NOMO-1 treated with DMSO at 0.1 percent for 48 hours (cell line): ENCODE results near the gene DYSF.

ENCODE experiments used
- DNase-seq: peaks from one replicate; lab custom pipeline; 2025; ENCODE audit not compliant: unreplicated experiment; lab: John Stamatoyannopoulos, UW

DYSF gene

GRCh38 chr2:71564790-71565189, 111.4 kb downstream of the DYSF start:
- no peak for DNase-seq

- DNase-seq, result no peak
These were observed 113.0 kb downstream of the DYSF start for GRCh38 chr2:71566372-71566771.

- DNase-seq, result no peak
These were observed 114.3 kb downstream of the DYSF start for GRCh38 chr2:71567625-71568024.

DNA sequence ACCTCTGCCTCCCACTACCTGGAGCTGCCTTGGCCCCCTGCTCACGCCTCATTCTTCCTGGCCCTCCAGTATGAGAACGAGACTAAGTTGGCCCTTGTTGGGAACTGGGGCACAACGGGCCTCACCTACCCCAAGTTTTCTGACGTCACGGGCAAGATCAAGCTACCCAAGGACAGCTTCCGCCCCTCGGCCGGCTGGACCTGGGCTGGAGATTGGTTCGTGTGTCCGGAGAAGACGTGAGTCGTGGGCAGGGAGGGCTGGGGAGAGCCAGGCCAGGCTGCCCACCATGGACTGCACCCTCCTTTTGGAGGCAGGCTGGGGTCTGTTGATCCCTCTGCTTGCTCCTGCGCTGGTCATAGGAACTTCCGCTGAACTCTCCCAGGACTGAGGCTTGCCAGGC, 114.7 kb downstream of the DYSF start:
- DNase-seq, result no peak

DNA sequence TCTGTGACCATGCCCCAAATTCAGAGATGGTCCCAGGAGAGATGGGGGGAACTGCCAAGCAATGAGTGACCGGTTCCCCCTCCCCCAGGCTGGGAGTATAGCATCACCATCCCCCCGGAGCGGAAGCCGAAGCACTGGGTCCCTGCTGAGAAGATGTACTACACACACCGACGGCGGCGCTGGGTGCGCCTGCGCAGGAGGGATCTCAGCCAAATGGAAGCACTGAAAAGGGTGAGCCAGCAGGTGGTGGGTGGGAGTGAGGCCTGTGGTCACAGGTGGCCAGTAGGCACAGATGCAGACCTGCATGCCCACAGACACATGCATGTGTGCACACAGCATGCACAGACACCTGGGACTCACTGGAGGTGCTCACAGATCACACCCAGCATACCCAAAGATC, 117.2 kb downstream of the DYSF start:
- DNase-seq, result no peak

- DNase-seq, result no peak
These were observed 117.6 kb downstream of the DYSF start for GRCh38 chr2:71570951-71571460.

- DNase-seq, result no peak
These were observed 118.6 kb downstream of the DYSF start for GRCh38 chr2:71571945-71572344.

- DNase-seq, result no peak
These were observed 122.6 kb downstream of the DYSF start for GRCh38 chr2:71575966-71576365.

DNA sequence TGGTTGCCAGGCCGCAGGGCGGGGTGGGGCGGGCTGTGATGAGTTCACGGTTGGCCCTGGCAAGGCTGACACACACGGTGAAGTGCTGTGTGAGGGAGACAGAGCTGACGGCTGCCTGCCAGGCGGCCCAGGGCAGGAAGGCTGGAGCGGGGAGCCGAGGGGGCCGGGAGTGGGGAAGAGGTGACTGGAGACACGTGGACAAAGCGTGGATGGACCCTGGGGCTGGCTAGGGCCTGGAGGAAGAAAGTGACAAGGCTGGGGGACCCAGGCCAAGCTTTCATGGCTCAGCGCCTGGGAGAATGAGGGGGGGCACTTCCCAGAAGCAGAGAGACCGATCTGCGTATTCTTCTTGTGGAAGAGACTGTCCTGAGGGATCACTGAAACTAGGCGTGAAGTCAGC, 123.2 kb downstream of the DYSF start:
- no peak for DNase-seq

- DNase-seq, result no peak
These were observed 123.8 kb downstream of the DYSF start for GRCh38 chr2:71577209-71577608.

DNA sequence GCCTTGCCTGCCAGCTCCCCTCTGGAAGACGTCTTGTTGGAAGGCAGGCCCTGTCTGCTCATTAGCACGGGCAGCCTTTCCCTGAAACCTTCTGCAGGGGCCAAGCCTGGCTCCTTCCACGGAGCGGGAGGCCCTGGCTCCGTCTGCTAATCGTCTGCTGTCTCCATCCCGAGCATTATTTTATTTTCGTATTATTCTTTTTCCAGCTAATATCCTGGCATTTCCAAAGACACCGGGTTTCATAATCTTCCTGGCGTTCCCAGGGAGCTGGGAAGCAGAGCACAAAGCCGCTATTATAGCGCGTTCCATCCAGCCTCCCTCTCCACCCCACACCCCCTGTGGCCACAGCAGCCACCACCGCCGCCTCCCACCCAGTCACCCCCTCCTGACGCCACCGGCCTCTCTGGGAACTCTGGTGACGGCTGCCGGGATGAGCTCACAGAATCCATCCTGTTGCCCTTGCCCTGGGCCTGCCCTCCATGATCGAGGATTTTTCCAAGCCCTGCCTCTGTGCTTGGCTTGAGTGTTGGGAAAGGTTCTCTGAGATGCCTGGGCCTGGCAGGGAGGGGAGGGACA, 125.5 kb downstream of the DYSF start:
- no peak for DNase-seq

DNA sequence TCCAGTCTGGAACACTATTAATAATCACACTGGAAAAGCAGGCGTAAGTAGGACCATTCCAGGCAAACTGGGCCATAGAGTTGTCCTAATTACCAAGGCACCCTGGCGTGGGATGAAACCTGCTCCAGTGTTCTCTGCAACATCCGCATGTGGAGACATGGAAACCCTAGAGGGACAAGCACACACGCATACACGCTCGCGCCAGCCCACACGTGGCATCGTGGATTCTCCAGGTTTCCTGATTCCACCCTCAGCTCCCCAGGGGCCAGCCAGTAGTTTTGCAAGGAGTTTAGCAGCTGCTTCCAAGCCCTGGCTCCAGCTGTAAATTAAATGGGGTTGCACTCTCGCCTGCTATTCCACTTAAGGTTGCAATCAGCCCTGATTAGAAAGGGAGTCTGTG, 127.7 kb downstream of the DYSF start:
- DNase-seq, result no peak

DNA sequence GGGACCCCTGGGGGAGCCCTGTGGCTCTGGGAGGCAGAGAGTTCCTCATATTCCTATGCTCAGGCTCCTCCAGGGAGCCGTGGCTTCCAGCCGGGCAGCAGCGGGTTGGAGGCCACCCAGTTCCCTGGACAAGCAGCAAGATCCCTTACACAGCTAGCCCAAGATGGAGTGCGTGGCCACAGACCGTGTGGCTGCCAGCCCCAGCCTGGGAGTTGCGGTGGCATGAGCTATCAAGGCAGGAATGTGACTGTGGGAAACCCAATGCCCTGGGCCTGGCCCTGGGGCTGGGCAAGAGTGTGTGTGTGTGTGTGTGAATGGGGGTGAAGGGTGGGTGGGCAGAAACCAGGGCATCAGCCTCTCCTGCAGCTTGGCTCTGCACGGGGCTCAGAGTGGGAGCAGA, 130.5 kb downstream of the DYSF start:
- DNase-seq, result no peak

DNA sequence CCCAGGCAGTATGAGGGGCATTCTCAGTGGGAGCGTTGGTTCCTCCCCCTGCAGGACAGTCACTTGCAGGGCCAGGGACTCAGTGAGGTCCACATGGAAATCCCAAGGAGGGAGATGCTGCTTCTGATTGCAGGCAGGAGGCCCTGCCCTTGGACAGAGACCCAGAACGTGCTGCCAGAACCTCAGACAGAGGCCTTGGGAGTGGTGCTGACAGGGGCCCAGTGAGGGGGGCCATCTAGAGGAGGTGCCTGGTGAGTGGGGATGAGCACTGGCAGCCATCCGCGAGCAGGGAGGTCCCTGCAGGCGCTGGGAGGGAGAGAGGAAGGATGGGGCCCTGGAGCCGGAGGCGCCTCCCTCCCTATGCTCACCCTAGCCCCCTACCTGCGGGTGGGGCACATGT, 133.1 kb downstream of the DYSF start:
- no peak for DNase-seq

GRCh38 chr2:71587509-71588073, 134.2 kb downstream of the DYSF start:
- DNase-seq, result no peak

DNA sequence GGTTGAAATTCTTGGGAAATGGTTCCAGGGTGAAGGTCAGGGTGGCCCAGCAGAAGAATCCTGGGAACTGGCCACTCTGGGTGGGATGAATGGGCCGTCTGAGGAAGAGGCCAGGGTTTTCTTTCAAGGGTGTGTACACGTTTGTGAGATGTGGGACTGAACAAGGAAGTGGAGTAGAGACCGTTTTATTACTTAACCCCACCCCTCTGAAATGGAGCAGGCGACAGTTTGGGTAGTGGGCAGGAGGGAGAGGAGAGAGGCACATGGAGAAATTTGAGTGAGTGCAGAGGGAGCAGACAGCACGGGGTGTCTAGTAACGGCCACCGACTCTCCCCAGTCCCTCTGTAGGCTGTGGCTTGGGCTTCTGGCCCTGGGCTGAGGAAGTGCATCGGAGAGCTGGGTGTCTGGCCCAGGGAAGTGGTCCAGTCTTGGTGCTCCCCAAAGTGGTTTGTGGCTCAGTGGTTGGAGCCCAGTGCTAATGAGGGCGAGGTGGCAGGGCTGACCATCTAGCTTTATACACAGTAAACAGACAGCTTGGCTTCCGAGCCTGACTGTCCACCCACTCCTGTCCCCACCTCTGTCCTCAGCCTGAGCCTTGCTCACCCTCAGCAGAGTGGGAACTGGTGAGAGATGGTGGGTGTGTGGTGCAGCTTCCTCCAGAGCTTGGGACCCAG, 135.3 kb downstream of the DYSF start:
- no peak for DNase-seq

GRCh38 chr2:71589763-71590162, 136.4 kb downstream of the DYSF start:
- DNase-seq, result no peak

DNA sequence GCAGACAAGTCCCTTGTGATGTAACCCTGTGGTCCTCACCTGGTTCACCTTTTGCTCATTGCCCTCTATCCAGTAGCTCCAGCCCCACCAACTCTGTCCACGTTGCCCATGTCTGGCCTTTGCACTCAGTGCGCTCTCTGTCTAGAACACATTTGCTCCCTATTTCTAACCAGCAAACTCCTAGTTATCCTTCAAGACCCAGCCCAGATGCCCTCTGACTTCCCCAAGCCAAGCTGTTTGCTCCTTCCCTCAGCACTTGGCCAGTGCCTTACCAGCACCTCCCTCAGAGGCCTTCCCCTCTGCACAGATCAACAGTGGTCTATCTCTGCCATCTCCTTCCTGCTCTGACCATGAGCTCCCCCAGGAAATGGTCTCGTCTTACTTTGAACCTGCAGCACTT, 137.7 kb downstream of the DYSF start:
- no peak for DNase-seq

GRCh38 chr2:71592181-71592711, 138.9 kb downstream of the DYSF start:
- no peak for DNase-seq

DNA sequence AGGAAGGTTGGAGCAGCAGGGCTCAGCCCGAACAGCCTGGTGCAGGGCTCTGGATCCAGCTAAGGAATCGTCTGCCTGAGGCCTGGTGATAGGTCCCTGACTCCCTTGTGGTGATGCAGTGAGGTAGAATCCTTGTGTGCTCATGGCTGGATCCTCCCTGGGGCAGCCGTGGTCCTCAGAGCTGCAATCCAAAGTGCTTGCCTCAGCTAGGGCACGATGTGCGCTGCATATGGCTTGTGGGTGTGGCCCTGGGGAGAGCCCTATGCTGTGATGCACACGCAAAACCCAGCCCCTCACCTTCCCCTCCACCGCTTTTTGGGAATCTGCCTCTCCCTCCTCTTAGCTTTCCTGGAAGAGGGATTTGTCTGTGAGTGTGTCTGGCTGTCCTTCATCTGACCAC, 142.2 kb downstream of the DYSF start:
- no peak for DNase-seq

- no peak for DNase-seq
These were observed 142.7 kb downstream of the DYSF start for GRCh38 chr2:71596011-71596410.

DNA sequence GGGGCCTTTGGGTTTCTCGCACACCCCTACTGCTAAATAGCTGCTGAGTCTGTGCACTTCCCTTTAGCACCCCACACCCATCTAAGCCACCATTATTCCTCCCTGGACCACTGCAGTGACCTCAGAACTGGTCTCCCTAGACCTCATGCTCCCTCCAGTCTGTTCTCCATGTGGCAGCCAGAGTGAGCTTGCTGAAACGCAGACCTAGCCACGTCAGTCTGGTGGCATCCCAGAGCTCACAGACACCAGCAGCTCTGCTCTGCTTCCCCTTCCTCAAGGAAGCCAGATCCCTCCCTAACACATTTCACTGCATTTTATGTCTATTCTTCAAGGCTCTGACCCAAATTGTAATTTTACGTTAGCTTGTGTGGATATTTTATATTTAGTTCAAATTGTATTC, 144.4 kb downstream of the DYSF start:
- no peak for DNase-seq
